B cell (primary cell): ENCODE data around the gene BTBD1. TPM values are rescaled to one million over a fixed set of nuclear protein-coding genes. Genes with fewer than 3 reads are reported as not detected.
"Not testable (repeated sequence)": the region's sequence is repeated elsewhere in the genome, so short reads cannot be mapped to it uniquely, and the experiment has no call there.

Experiments
- ATAC-seq: fragments of 200-7000 bp; cut with Tn5 transposase; one replicate; pipeline ENCODE4 v1.10.0; 2021; ENCODE audit warnings: low read depth, mild to moderate bottlenecking, moderate number of reproducible peaks, moderate library complexity
- CTCF ChIA-PET: fragments of 350-600 bp; sonication (Branson Sonifier 250); formaldehyde crosslinking; loops from one replicate; lab custom pipeline; 2021; ENCODE audit warnings: antibody characterized with exemption, inconsistent platforms; lab: Charles Lee
- POLR2A ChIA-PET: fragments of 350-600 bp; sonication (Branson Sonifier 250); formaldehyde crosslinking; loops from one replicate; lab custom pipeline; 2021; ENCODE audit warnings: antibody characterized with exemption; lab: Charles Lee
- DNase-seq: peaks from one replicate; pipeline ENCODE4 v3.0.0; 2013
- H2AFZ ChIP-seq: 2 replicates; pipeline ENCODE4 v1.6.1; 2012; ENCODE audit warnings: mild to moderate bottlenecking, low read depth, low read length; ENCODE audit not compliant: insufficient read depth, poor library complexity, severe bottlenecking
- H3K27ac ChIP-seq, 2 donors: 1 replicate in 1 of 2; 2 replicates in 1 of 2; pipeline ENCODE4 v1.5.1; 2012 to 2013; ENCODE audit warnings: low read length in 2 of 2, mild to moderate bottlenecking in 2 of 2, moderate library complexity in 1 of 2
- H3K27me3 ChIP-seq, 4 experiments: fragments of 200-600 bp in 1 of 4; sonication (generic) in 1 of 4; replicated peaks in 1 of 4; 1 replicate in 2 of 4; 2 replicates in 2 of 4; pipeline versions ENCODE4 v1.6.1 to v1.7.0; 2013 to 2016; ENCODE audit warnings: low read length in 3 of 4, mild to moderate bottlenecking in 2 of 4, mixed read lengths in 1 of 4, moderate library complexity in 1 of 4; ENCODE audit not compliant: insufficient read depth in 4 of 4, control insufficient read depth in 3 of 4; ENCODE audit errors: control extremely low read depth in 1 of 4
- H3K36me3 ChIP-seq, 2 experiments: replicated peaks in 1 of 2; 1 replicate in 1 of 2; 2 replicates in 1 of 2; pipeline versions ENCODE4 v1.6.1 to v1.7.1; 2013; ENCODE audit warnings: low read length in 1 of 2; ENCODE audit not compliant: insufficient read depth in 2 of 2, control insufficient read depth in 1 of 2; ENCODE audit errors: control extremely low read depth in 1 of 2, extremely low read depth in 1 of 2
- H3K4me1 ChIP-seq, 2 donors: fragments of 200-600 bp in 1 of 2; sonication (generic) in 1 of 2; 1 replicate in 1 of 2; 2 replicates in 1 of 2; pipeline versions ENCODE4 v1.5.1 to v1.6.1; 2013 to 2017; ENCODE audit warnings: low read length in 2 of 2; ENCODE audit not compliant: control insufficient read depth in 2 of 2, insufficient read depth in 2 of 2
- H3K4me2 ChIP-seq: replicated peaks from 2 replicates; pipeline ENCODE3; 2012; ENCODE audit warnings: mild to moderate bottlenecking, low read depth, low read length; ENCODE audit not compliant: poor library complexity, severe bottlenecking
- H3K4me3 ChIP-seq, 5 experiments: fragments of 200-600 bp in 1 of 5; sonication (generic) in 1 of 5; 1 replicate in 3 of 5; 2 replicates in 2 of 5; pipeline versions ENCODE4 v1.5.1 to v1.7.0; 2011 to 2016; ENCODE audit warnings: low read length in 4 of 5, mild to moderate bottlenecking in 4 of 5, low read depth in 2 of 5, control low read depth in 1 of 5, moderate library complexity in 1 of 5; ENCODE audit not compliant: insufficient read depth in 1 of 5; ENCODE audit errors: control extremely low read depth in 1 of 5, extremely low read depth in 1 of 5
- H3K79me2 ChIP-seq: fragments of 200-600 bp; sonication (generic); one replicate; pipeline ENCODE4 v1.6.0; 2016; ENCODE audit warnings: low read length; ENCODE audit not compliant: control insufficient read depth, insufficient read depth
- H3K9ac ChIP-seq: fragments of 200-600 bp; sonication (generic); 2 replicates; pipeline ENCODE4 v1.6.1; 2017; ENCODE audit warnings: mild to moderate bottlenecking, low read length, moderate library complexity
- H3K9me3 ChIP-seq, 3 donors: one replicate each; pipeline versions ENCODE4 v1.6.1 to v1.7.1; 2013; ENCODE audit warnings: low read length in 2 of 3; ENCODE audit not compliant: control insufficient read depth in 2 of 3, insufficient read depth in 1 of 3; ENCODE audit errors: control extremely low read depth in 1 of 3
- H4K20me1 ChIP-seq: 2 replicates; pipeline ENCODE4 v1.6.0; 2012; ENCODE audit warnings: mild to moderate bottlenecking, low read length; ENCODE audit not compliant: insufficient read depth, control insufficient read depth, poor library complexity, severe bottlenecking
- H3K27ac Mint-ChIP-seq: one replicate; pipeline ENCODE4 v1.8.0; 2021; ENCODE audit warnings: mixed read lengths
- H3K27me3 Mint-ChIP-seq: one replicate; pipeline ENCODE4 v1.8.0; 2021; ENCODE audit warnings: mixed read lengths
- H3K4me1 Mint-ChIP-seq: one replicate; pipeline ENCODE4 v1.8.0; 2021; ENCODE audit warnings: mixed read lengths
- H3K4me3 Mint-ChIP-seq: one replicate; pipeline ENCODE4 v1.8.0; 2021; ENCODE audit warnings: mixed read lengths
- H3K9me3 Mint-ChIP-seq: one replicate; pipeline ENCODE4 v1.8.0; 2022; ENCODE audit warnings: mixed read lengths; ENCODE audit not compliant: insufficient read depth
- CTCF ChIP-seq: fragments of 200-600 bp; IDR thresholded peaks from one replicate; pipeline ENCODE4 v1.8.0; 2022; ENCODE audit warnings: antibody characterized with exemption, mild to moderate bottlenecking
- EZH2 ChIP-seq: IDR thresholded peaks from 2 replicates; pipeline ENCODE4 v1.6.1; 2012; ENCODE audit warnings: borderline replicate concordance, low read depth, mild to moderate bottlenecking, moderate library complexity, low read length; ENCODE audit not compliant: insufficient read depth, poor library complexity, severe bottlenecking
- WGBS: methylation state at CpG from one replicate; pipeline ENCODE4 v1.1.5; 2013; ENCODE audit warnings: missing lambda C conversion rate; ENCODE audit not compliant: insufficient coverage; 5-methylcytosine and 5-hydroxymethylcytosine counted together
- intact Hi-C: fragments of 100-400 bp; cut with micrococcal nuclease; formaldehyde crosslinking; loops from one replicate; pipeline ENCODE4 v1.10.0; 2022
- polyA plus RNA-seq: library from polyadenylated mRNA; depleted of rRNA; stranded (reverse); fragments of >200 nt; gene quantifications from 2 replicates; pipeline ENCODE4 v1.2.3, GENCODE V29; 2012
- total RNA-seq, 2 donors: library from RNA; stranded (reverse); fragments of 120-200 nt in 1 of 2; gene quantifications; 1 replicate in 1 of 2; 2 replicates in 1 of 2; pipeline versions ENCODE4 v1.2.3 to v1.2.4, GENCODE V29; 2013 to 2022

BTBD1 gene
- total and polyA plus RNA-seq, 2 donors (not counting 1 experiment from before 2014, with no cell fraction given) = 20.7 to 47.5 TPM

GRCh38 chr15:83010709-83011270, 56.3 kb downstream of the BTBD1 start:
- intact Hi-C loops = loop anchor here (1.0 to 2.0 kb wide), 7 partner anchors 24 to 470 kb away; partner anchors contain the start of genes AP3B2, BTBD1, RAMAC and RPS17
- H3K4me3 Mint-ChIP-seq = peak overlapping the region; percentile 96
- CTCF ChIA-PET = interaction anchor here (0.7 to 2.1 kb wide), 14 partner anchors 8 to 472 kb away, joined by 3 to 16 read pairs (median 5); partner anchors contain the start of genes BTBD1, RAMAC, RPS17 and WHAMM
- POLR2A ChIA-PET = interaction anchor here (0.7 to 3.2 kb wide), 5 partner anchors 25 to 470 kb away, joined by 5 to 18 read pairs (median 9); partner anchors contain the start of genes BTBD1, RAMAC and RPS17
- H3K36me3 ChIP-seq = peaks cover 0 to 29% of the 10 kb centered on the region in 2 experiments
- peak overlapping the region; percentile 92 for H3K27ac Mint-ChIP-seq
- H3K27me3 Mint-ChIP-seq = no peaks in the 10 kb centered on the region
- H3K4me2 ChIP-seq = peak overlapping the region; percentile 77
- TF ChIP-seq CTCF = peak; percentile 70
- TF ChIP-seq EZH2 = no peak
- H3K9me3 Mint-ChIP-seq = no peaks in the 10 kb centered on the region
- H3K9ac ChIP-seq = peak overlapping the region; percentile 95
- peak; percentile 21 for ATAC-seq
- peaks cover 30% of the 10 kb centered on the region for H3K79me2 ChIP-seq
- 12% methylated on average over 12 of the region's 15 CpGs for WGBS
- peak overlapping the region; percentile 84 for H2AFZ ChIP-seq
- no peaks in the 10 kb centered on the region for H3K9me3 ChIP-seq
- H3K4me3 ChIP-seq = peak overlapping the region; percentile 90 to 99 (median 92)
- H3K4me1 Mint-ChIP-seq = peaks cover 50% of the 10 kb centered on the region
- peak; percentile 76 for DNase-seq
- H3K27ac ChIP-seq = peak overlapping the region; percentile 69 to 83
- H4K20me1 ChIP-seq = peaks cover 31% of the 10 kb centered on the region
- H3K27me3 ChIP-seq = no peaks in the 10 kb centered on the region
- H3K4me1 ChIP-seq = peaks cover 22 to 24% of the 10 kb centered on the region in 2 donors

- H3K4me3 Mint-ChIP-seq, H3K27me3 ChIP-seq, H3K27me3 Mint-ChIP-seq, H3K36me3 ChIP-seq, H3K27ac ChIP-seq, H3K4me3 ChIP-seq, H2AFZ ChIP-seq, H3K9me3 ChIP-seq, H4K20me1 ChIP-seq, H3K79me2 ChIP-seq, ATAC-seq, DNase-seq, H3K9me3 Mint-ChIP-seq, H3K4me1 ChIP-seq, H3K4me1 Mint-ChIP-seq, POLR2A ChIA-PET: not testable (repeated sequence)
- peak overlapping the region; percentile 91 for H3K27ac Mint-ChIP-seq
- H3K9ac ChIP-seq = peak overlapping the region; percentile 54
- WGBS = 100% methylated on average over 3 of the region's 3 CpGs
- intact Hi-C loops = loop anchor here (2.0 kb wide), 2 partner anchors 152 to 460 kb away; partner anchors contain the start of gene RPS17
- CTCF ChIA-PET = interaction anchor here (1.0 to 3.8 kb wide), 17 partner anchors 10 to 470 kb away, joined by 3 to 27 read pairs (median 6); partner anchors contain the start of genes C15orf40, FSD2, RAMAC and RPS17
- peak overlapping the region; percentile 64 for H3K4me2 ChIP-seq
Observed at GRCh38 chr15:83000672-83001031, 66.4 kb downstream of the BTBD1 start.
